ENCODE measurements around the gene DCAF10. TPM values are rescaled to one million over a fixed set of nuclear protein-coding genes. Genes with fewer than 3 reads are reported as not detected.
"Not testable (repeated sequence)": the region's sequence is repeated elsewhere in the genome, so short reads cannot be mapped to it uniquely, and the experiment has no call there.

The DCAF10 gene
- total RNA-seq, 1 donor from 2014 or later = 27.5 TPM

DNA sequence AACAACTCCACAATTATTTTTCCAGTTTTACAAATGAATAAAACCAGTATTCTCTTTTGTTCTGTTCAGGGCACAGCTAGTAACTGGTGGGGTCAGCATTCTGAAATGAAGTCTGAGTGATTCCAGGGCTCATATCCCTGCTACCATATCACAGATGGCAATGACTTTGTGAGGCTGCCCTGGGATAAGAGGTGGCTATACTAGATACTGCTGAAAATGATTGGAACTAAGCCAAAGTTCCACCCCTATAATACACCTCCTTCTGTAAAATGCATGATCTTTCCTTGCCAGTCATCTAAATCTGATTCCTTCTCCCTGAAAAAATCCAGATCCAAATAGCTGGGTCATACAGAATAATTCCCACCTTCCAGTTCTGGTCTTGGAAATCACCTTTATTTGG is 88.9 kb downstream of the DCAF10 start:
- intact Hi-C loops (cut with DNase I) = no loop called here
- Histone ChIP-seq H3K27me3 (no peaks in the 10 kb centered on the region), H3K36me3 (peaks cover 0 to 24% of the 10 kb centered on the region in 2 donors), H3K9me3 (no peaks in the 10 kb centered on the region), H3K4me1 (no peaks in the 10 kb centered on the region), H3K27ac (no peak overlapping the region), H3K4me3 (no peak overlapping the region)
- DNase-seq (ENCODE audit: extremely low spot score in 2 of 2) = no peak
- TF ChIP-seq, protein P1, sequence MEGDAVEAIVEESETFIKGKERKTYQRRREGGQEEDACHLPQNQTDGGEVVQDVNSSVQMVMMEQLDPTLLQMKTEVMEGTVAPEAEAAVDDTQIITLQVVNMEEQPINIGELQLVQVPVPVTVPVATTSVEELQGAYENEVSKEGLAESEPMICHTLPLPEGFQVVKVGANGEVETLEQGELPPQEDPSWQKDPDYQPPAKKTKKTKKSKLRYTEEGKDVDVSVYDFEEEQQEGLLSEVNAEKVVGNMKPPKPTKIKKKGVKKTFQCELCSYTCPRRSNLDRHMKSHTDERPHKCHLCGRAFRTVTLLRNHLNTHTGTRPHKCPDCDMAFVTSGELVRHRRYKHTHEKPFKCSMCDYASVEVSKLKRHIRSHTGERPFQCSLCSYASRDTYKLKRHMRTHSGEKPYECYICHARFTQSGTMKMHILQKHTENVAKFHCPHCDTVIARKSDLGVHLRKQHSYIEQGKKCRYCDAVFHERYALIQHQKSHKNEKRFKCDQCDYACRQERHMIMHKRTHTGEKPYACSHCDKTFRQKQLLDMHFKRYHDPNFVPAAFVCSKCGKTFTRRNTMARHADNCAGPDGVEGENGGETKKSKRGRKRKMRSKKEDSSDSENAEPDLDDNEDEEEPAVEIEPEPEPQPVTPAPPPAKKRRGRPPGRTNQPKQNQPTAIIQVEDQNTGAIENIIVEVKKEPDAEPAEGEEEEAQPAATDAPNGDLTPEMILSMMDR (IDR thresholded peaks at IDR 0.05) = no peak
- TF ChIP-seq POLR2A (IDR thresholded peaks at IDR 0.05) = no peak
- TF ChIP-seq POLR2AphosphoS5 (IDR thresholded peaks at IDR 0.05; ENCODE audit: insufficient read depth in 1 of 2, low read depth in 1 of 2) = no peak

DNA sequence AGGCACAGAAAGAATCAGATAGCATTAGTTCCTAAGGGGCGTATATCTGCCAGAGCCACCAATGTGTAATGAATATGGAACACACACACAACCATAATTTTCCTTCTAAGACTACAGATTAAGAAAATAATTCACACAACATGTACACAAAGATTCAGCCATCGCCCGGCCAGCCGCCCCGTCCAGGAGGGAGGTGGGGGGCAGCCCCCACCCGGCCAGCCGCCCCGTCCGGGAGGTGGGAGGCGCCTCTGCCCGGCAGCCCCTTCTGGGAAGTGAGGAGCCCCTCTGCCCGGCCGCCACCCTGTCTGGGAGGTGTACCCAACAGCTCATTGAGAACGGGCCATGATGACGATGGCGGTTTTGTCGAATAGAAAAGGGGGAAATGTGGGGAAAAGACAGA is 90.4 kb downstream of the DCAF10 start:
- H3K27me3 ChIP-seq; intact Hi-C loops (cut with DNase I); DNase-seq (ENCODE audit: extremely low spot score in 2 of 2); H3K27ac ChIP-seq; H3K4me3 ChIP-seq; H3K9me3 ChIP-seq; H3K4me1 ChIP-seq: not testable (repeated sequence)
- peaks cover 0 to 32% of the 10 kb centered on the region in 2 donors for H3K36me3 ChIP-seq

DNA sequence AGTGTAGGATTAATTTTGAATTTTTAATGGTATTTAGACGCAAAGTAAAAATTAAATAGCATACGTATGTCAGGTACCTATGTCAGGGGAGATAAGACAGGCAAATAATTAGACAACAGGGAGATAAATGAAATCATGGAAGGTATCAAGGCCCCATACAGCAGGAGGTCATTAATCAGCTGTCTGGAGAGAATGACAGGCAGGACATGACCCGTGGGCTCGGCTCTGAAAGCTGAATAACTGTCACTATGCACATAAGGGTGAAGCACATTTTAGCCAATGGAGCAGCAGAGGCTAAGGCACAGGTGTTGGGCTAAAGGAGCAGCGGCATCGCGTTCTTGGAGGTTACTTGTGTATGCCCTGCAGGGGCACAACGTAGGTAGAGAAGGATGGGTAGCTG is 91.5 kb downstream of the DCAF10 start:
- no peaks in the 10 kb centered on the region for H3K27me3 ChIP-seq
- peaks cover 0 to 39% of the 10 kb centered on the region in 2 donors for H3K36me3 ChIP-seq
- H3K9me3 ChIP-seq = no peaks in the 10 kb centered on the region
- intact Hi-C loops (cut with DNase I) = no loop called here
- H3K27ac ChIP-seq = no peak overlapping the region
- no peak overlapping the region for H3K4me3 ChIP-seq
- DNase-seq (ENCODE audit: extremely low spot score in 2 of 2) = no peak
- TF ChIP-seq POLR2AphosphoS5 (IDR thresholded peaks at IDR 0.05; ENCODE audit: insufficient read depth in 1 of 2, low read depth in 1 of 2) = no peak
- no peak for TF ChIP-seq POLR2A (IDR thresholded peaks at IDR 0.05)
- TF ChIP-seq, protein P1 (IDR thresholded peaks at IDR 0.05) = no peak
- H3K4me1 ChIP-seq = no peaks in the 10 kb centered on the region

DNA sequence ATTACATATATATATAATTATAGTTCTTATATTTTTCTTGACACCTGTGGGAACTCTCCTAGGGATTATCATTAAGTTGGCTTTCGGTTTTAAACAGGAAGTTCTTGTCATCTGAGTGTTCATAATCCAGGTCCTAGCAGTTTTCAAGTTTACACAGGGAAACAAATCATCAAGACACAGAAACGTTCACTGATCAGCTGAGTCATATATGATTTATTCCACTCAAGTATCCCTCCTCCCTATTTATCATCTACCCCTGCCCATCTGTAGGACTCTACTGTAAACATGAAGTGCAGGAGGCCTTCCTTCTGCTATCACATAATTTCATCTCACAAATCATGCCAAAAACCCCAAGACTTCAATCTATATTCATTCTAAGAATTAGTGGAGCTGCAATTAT is 97.1 kb downstream of the DCAF10 start:
- H3K9me3 ChIP-seq = no peaks in the 10 kb centered on the region
- peaks cover 14% of the 10 kb centered on the region for H3K4me1 ChIP-seq
- peaks cover 0 to 41% of the 10 kb centered on the region in 2 donors for H3K36me3 ChIP-seq
- H3K27me3 ChIP-seq = no peaks in the 10 kb centered on the region
- no peak for TF ChIP-seq POLR2A (IDR thresholded peaks at IDR 0.05)
- no peak overlapping the region for H3K27ac ChIP-seq
- H3K4me3 ChIP-seq = no peak overlapping the region
- intact Hi-C loops (cut with DNase I) = no loop called here
- DNase-seq (ENCODE audit: extremely low spot score in 2 of 2) = no peak

DNA sequence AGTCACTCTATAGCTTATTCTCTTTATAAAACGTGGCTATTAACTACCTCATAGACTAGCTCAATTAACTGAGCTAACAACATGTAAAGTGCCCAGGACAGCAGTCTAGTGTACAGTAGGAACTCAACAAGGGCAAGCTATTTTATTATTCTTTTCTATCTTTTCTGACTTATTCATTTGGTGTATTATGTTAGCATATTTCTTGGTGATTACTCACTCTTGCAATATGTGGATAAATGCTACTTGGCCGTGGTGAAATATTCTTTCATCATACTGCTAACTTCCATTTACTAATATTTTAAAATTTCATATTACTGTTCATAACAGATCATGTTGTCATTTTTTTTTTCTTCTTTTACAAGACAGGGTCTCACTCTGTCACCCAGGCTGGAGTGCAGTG is 98.4 kb downstream of the DCAF10 start:
- peaks cover 0 to 39% of the 10 kb centered on the region in 2 donors for H3K36me3 ChIP-seq
- no peak for DNase-seq (ENCODE audit: extremely low spot score in 2 of 2)

DNA sequence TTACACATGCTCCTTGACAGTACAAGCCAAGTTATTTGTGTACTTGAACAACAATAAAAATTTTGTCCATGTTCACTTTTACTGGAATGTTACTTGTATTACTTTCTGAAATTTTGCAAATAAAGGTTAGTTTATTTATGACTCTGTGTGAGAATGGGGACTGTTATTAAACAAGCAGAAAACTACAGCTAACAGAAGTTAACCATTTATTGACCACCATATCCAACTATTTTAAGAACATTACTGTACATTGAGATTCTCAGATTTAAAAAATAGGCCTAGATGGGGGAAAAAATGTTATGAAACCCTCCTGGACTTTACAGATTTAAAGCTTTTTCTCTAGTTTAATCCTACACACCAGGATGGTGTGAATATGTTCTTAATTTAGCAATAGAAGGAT is 101.5 kb downstream of the DCAF10 start:
- no peak overlapping the region for H3K4me3 ChIP-seq
- H3K27me3 ChIP-seq = no peaks in the 10 kb centered on the region
- no peak overlapping the region for H3K27ac ChIP-seq
- intact Hi-C loops (cut with DNase I) = loop anchor here (10.0 kb wide), 2 partner anchors 117 to 513 kb away; partner anchors contain the start of gene EXOSC3
- DNase-seq (ENCODE audit: extremely low spot score in 2 of 2) = no peak
- TF ChIP-seq, protein P1 (IDR thresholded peaks at IDR 0.05) = no peak
- TF ChIP-seq POLR2A (IDR thresholded peaks at IDR 0.05) (no peak), POLR2AphosphoS5 (IDR thresholded peaks at IDR 0.05; ENCODE audit: insufficient read depth in 1 of 2, low read depth in 1 of 2) (no peak)
- H3K9me3 ChIP-seq = no peaks in the 10 kb centered on the region
- peaks cover 0 to 20% of the 10 kb centered on the region in 2 donors for H3K36me3 ChIP-seq
- H3K4me1 ChIP-seq = peaks cover 30% of the 10 kb centered on the region

More for the DNA sequence above, 98.4 kb downstream of the DCAF10 start:
- Histone ChIP-seq H3K9me3 (no peaks in the 10 kb centered on the region), H3K27me3 (no peaks in the 10 kb centered on the region), H3K4me3 (no peak overlapping the region), H3K27ac (no peak overlapping the region), H3K4me1 (peaks cover 22% of the 10 kb centered on the region)
- intact Hi-C loops (cut with DNase I) = no loop called here
- TF ChIP-seq POLR2AphosphoS5 (IDR thresholded peaks at IDR 0.05; ENCODE audit: insufficient read depth in 1 of 2, low read depth in 1 of 2) = no peak
- TF ChIP-seq, protein P1 (IDR thresholded peaks at IDR 0.05) = no peak
- no peak for TF ChIP-seq POLR2A (IDR thresholded peaks at IDR 0.05)

All from vagina (tissue), 2 donors.